Adipose tissue (tissue), 3 donors: Measurements from ENCODE around the gene ARID1B. TPM values are rescaled to one million over a fixed set of nuclear protein-coding genes. Genes with fewer than 3 reads are reported as not detected.

Source experiments
- H3K27ac ChIP-seq: one replicate; pipeline ENCODE4 v1.5.1; 2013; ENCODE audit warnings: low read depth, low read length
- WGBS, 3 donors: extraction: QIAGEN DNeasy Blood & Tissue Kit; methylation state at CpG; one replicate each; pipeline ENCODE4 v1.1.7; 2013; 5-methylcytosine and 5-hydroxymethylcytosine counted together
- polyA plus RNA-seq, 3 donors: library from polyadenylated mRNA; stranded (reverse); fragments of 200-250 nt; gene quantifications; one replicate each; pipeline ENCODE4 v1.2.3, GENCODE V29; 2013
- donor health status: healthy with polysubstance abuse.
- donor health status: Bipolar disorder and iron deficiency.
- donor health status: healthy.

The ARID1B gene
- polyA plus RNA-seq, 3 donors: 14.0 to 29.2 (median 21.9) TPM

DNA sequence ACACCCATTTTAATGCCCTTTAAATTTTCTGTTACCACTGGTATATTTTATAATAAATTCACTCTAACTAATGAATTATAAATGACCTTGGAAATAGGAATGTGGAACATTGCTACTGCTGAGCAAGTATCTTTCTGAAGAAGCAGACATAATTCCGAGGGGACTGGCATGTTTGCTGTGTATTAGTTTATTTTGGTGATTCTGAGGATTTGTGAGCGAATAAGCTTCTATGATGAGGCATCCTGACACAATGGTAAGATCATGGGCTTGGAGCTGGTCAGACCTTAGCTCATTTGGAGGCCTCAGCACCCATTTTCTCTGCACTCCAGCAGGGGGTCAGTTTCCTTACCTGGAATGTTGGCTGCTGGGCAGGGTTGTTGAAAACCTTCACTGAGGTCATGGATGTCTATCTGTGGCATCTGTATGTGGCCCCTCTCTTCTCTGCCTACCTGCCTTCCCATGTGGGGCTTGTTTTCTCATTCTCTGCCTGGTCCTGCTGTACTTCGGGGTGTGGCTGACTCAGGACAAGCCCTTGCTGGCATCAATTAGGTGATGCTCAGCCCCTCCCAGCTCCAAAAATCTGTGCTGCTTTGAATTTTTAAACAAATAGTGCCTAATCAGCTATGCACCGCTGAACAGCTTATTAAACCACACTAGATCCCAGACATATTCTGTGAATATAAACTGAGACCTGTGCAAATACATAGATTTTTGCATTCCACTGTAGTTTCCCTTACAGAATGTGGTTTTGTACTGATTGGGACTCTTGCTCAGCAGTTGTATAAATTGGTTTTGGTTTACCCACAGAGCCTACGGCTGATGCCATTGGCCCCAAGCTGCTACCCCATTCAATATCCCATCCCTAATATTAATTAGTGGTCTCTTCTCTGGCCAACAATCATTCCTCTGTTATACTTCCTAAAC is 10.7 kb downstream of the ARID1B start:
- 71 to 86% (median 85%) methylated on average over 5 of the region's 5 CpGs for WGBS, 3 donors
- H3K27ac ChIP-seq: no peak overlapping the region

DNA sequence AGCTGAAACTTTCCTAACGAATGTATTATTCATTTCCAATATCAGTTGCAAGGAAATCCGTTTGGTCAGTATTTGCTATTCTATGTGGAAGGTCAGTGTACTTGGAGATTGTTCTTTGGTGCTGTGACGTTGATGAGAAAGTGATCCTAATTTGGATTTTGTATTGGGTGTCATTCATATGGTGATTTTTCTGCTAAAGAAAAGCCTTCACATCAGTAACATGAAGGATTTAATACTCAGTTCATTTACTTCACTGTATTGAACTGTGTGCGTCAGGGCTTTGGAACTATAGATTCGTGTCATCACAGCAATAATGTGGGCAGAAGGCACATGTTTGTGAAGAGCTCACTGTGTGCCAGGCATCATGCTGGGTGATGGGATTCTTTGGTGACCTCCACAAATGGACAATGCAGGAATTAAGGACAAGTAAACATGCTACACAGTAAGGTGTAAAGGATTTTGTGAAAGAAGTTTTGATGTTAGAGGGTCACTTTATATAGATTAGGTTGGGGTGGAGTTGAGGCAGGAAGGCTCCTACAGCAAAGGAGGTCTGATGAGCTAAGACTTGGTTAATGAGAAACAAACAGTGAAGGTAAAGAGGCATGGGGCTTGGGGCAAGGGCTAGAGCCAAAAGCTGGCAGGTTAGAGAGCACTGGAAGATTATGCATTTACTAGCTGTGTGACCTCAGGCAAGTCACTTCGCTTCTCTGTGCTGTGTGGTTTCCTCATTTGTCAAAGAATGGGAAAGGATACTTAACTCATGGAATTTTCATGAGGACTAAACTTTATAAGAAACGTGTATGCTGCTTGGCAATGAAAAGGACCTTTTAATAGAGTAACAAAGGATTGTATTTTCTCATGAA is 12.1 kb downstream of the ARID1B start:
- no peak overlapping the region for H3K27ac ChIP-seq
- WGBS, 3 donors: 62 to 79% (median 75%) methylated on average over 7 of the region's 7 CpGs

DNA sequence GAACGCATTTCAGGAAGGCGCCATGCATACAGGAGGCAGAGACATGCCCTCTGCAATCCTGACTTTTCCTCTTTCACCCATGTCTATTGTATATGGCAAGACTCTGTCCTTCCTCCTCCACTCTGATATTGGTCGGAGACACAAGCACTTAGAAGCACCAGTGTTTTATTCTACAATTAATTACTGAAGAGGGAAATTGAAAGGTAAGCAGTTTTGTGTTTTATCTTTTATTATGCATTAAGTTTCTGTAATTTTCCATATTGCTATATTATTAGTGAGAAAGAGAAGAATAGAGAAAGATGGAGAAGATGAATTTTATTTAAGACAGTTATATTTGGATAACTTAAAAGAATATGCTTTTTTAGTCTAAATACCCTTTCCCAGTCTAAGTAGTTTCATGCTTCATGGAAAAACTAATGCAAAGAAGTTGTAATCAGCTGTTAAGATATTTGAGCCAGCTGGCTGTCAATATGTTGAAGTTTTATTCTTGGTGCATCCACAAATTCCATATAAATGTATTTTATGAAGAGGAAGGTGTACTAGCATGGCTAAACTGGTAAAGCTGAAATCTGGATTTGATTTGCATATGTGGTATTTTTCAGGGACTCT is 13.6 kb downstream of the ARID1B start:
- no peak overlapping the region for H3K27ac ChIP-seq
- 59 to 86% (median 74%) methylated on average over 3 of the region's 3 CpGs for WGBS, 3 donors

DNA sequence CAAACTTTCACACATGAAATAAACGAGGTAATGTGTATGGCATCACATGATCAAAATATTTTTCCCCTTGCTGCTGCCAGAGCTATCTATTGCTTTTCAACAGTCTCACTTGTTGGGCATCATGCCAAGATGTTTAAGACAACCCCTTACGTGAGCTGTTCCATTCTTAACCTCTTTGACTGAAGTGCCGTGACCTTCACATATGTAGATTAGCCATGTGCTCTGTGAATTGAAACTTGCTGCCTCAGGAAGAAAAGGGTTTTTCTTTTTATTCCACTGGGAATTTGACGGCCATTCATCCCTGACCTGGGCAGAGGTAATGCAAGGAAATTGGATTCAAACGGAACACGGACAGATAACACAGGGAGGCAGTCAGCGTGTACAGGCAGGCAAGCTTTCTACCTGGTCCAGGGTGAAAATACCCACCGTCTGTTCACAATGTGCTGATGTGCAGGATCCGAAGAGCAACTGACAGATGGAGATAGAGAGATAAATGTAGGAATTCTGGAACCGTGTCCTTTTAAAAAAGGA is 14.2 kb downstream of the ARID1B start:
- WGBS, 3 donors: 8 to 40% (median 40%) methylated on average over 10 of the region's 10 CpGs

DNA sequence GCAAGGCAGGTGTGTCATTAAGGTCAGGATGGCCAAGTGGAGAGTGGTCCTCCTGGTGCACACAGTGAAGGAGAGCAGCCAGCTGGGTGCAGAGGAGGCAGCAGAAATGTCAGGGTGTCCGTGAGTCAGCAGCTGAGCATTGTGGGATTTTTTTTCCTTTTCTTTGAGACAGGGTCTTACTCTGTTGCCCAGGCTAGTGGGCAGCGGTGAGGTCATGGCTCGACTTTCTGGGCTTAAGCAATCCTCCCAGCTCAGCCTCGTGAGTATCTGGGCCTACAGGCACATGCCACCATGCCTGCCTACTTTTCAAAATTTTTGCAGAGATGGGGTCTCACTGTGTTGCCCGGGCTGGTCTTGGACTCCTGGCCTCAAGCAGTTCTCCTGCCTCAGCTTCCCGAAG is 16.0 kb downstream of the ARID1B start:
- no peak overlapping the region for H3K27ac ChIP-seq
- 84 to 95% (median 86%) methylated on average over 6 of the region's 6 CpGs for WGBS, 3 donors

More for the DNA sequence above, 14.2 kb downstream of the ARID1B start:
- no peak overlapping the region for H3K27ac ChIP-seq

DNA sequence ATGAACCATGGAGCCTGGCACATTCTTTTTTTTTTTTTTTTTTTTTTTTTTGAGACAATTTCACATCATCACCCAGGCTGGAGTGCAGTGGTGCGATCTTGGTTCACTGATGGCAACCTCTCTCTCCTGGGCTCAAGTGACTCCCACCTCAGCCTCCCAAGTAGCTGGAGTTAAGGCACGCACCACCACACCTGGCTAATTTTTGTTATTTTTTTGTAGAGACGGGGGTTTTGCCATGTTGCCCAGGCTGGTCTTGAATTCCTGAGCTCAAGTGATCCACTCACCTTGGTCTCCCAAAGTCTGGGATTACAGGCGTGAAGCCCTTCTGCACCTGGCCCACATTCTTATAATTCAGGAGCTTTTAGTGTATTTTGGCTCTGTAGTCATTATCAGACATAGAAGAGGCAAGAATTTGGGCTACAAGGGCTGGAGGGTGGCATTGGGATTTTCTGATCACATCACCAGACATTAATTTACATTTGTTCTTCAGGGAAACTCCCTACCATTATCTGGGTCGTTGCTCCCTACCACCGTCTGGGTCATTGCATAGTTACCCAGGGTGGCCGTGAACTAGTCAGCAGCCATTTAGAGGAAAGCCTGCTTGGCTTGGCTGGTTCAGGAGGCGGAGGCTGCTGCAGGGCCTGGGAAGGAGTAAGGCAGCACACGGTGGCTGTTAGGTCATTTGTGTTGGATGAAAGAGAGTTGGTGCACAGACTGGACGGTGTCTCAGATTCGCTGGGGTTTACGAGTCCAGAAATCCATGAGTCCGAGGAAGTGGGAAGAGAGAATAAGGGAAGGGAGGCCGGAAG is 17.6 kb downstream of the ARID1B start:
- no peak overlapping the region for H3K27ac ChIP-seq
- 68 to 74% (median 69%) methylated on average over 14 of the region's 14 CpGs for WGBS, 3 donors

DNA sequence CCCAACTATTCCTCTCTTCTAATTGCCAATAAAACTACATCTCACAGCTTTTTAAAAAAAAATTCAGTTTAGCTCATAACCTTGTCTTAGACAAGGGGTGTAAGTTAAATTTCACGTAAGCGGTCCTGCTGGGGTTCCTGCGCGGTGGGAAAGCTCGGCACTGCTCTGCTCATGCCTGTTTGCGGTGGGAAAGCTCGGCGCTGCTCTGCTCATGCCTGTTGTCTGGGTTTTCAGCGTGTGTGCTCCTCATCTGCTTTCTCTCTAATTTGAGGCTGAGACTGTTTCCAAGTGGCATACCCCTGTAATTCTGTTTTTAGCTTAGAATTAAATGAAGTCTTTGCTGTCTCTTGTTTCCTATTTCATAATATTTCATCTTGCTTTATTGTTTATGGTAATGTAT is 18.6 kb downstream of the ARID1B start:
- H3K27ac ChIP-seq: no peak overlapping the region
- 67 to 89% (median 79%) methylated on average over 9 of the region's 9 CpGs for WGBS, 3 donors

DNA sequence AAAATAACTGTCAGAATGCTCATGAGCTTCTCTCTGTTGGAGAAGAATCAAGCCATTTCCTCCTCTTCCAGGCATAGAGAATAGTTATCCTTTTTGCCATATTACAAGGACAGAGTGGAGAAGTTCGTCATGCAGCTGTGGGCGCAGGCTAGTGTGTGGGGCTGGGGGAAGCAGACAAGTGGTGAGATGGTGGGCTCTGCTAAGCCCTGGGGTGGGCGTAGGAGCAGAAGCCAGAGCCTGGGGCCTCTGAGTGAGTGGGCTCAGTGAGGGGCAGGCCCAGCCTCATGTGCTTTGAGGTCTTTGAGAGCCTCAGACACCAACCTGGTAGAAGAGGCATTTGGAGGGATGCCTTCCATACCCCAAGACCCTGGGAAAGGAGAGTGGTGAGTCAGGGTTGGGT is 19.4 kb downstream of the ARID1B start:
- no peak overlapping the region for H3K27ac ChIP-seq
- WGBS, 3 donors: 86 to 94% (median 89%) methylated on average over 3 of the region's 3 CpGs

DNA sequence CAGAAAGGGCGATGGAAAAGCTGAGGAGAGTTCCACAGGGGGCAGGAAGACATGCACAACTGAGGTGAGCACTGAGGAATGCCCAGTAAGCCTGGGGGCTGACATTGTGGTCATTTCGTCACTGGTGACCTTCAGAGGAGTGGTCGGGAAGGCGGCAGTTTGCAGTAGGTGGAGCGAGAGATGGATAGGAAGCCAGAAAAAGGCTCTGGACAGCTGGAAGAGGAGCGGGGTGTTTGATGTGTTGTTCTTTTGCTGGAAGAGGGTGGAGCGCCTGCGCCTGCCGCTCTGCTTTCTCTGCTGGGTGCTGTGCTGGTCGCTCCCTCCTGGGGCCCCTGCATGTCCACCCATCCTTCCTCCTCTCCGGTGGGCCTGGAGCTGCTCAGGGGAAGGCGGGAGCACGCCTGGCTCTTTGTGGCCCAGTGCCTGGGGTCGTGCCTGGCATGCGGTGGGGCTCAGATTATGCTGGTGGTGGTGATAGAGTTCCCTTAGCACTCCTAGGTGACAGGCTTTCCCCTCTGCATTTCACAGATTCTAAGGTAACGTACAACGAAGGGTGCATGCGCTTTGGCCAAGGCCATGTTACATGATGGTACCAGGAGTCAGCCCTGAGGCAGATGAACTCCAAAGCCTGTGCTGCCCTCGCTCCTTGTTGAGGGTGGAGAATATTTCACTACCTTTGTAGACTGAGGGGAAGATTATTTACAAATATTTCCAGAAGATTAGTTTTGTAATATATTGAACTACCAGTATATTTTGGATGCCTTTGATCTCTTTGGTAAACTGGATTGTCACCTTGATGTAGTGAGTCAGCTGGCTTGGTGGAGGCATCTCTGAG is 20.9 kb downstream of the ARID1B start:
- 88 to 96% (median 94%) methylated on average over 18 to 19 of the region's 19 CpGs for WGBS, 3 donors
- no peak overlapping the region for H3K27ac ChIP-seq

DNA sequence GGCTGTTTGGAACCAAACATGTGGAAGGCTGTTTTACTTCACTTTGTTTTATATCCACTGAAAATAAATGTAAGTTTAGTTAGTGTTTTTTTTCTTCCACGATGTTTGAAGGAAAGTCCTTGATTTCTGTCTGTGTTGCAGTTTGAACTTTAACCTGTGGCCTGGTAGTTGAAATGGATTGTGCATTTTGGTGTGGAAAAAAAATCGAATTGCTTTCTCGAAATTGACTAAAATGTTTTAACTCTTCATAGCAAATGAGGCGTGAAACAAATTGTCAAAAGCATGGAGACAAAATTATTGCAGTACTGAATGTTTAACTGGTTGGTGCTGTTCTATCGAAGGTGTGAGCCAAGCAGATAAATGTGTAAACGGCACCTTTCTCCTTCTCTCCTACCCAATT is 24.5 kb downstream of the ARID1B start:
- WGBS, 3 donors: 30 to 67% (median 63%) methylated on average over 6 of the region's 6 CpGs
- H3K27ac ChIP-seq: no peak overlapping the region

DNA sequence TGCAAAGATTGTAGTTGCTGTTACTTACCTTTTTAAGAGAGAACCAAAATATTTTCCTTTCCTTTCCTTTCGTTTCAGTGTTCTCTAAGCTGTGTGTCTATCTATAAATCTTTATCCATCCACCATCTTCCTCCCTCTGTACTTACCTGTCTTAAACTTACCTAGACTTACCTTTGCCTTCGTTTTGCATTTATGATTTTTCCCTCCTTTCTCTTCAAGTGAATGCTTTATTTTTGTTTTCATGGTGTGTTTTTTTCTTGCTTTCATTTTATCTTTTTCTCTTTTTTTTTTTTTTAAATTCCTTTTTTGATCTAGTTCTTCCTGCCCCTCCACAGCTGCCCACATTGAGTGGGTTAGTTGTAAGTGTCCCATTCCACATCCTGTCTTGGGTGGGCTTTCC is 26.2 kb downstream of the ARID1B start:
- WGBS, 3 donors: 70 to 86% (median 74%) methylated on average over 2 of the region's 2 CpGs

DNA sequence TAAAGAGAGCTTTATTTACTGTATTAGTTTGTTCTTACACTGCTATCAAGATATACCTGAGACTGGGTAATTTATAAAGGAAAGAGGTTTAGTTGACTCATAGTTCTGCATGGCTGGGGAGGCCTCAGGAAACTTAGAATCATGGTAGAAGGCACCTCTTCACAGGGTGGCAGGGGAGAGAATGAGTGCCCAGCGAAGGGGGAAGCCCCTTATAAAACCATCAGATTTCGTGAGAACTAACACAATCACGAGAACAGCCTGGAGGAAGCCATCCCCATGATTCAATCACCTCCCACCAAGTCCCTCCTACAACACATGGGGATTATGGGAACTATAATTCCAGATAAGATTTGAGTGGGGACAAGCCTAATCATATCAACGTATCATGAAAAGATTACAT is 27.2 kb downstream of the ARID1B start:
- 91 to 92% (median 91%) methylated on average over 4 of the region's 4 CpGs for WGBS, 3 donors
- no peak overlapping the region for H3K27ac ChIP-seq

More for the DNA sequence above, 26.2 kb downstream of the ARID1B start:
- H3K27ac ChIP-seq: no peak overlapping the region

DNA sequence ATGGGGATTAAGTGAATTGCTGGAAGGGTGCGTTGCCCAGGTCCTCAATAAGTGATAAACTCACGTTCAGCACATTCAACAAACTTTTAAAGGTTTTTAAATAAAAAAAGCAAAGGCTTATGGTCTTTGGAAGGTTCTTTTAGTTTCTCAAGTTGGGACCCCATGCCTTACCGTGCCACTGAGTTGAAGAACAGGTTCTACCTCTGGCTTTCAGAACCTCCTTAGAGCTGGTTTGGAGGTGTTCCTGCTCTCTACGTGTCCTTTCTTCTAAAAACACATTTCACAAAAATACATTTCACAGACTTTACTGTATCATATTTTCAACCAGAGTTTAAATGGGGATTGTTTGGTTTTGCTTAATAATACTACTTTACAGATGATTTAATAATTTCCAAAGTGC is 29.0 kb downstream of the ARID1B start:
- WGBS, 3 donors: 73 to 94% (median 89%) methylated on average over 4 of the region's 4 CpGs
- H3K27ac ChIP-seq: no peak overlapping the region

DNA sequence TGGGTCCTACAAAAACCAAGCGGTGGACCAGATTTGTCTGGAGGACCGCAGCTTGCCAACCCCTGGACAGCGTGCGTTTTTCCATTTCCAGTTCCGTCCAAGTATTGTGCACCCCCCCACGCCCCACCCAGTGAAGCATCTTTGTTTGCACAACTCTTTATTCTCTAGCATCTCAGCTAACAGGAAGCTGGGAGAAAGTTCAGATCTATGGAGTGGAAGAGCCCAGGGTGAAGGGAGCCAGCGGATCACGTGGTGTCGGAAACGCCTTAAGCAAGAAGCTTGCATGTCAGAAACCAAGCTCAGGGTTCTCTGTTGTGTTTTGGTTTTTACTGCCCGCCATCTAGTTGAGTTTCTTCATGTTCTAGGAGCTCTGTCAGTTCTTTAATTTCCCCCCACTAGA is 29.9 kb downstream of the ARID1B start:
- 64 to 86% (median 64%) methylated on average over 11 of the region's 11 CpGs for WGBS, 3 donors
- no peak overlapping the region for H3K27ac ChIP-seq

DNA sequence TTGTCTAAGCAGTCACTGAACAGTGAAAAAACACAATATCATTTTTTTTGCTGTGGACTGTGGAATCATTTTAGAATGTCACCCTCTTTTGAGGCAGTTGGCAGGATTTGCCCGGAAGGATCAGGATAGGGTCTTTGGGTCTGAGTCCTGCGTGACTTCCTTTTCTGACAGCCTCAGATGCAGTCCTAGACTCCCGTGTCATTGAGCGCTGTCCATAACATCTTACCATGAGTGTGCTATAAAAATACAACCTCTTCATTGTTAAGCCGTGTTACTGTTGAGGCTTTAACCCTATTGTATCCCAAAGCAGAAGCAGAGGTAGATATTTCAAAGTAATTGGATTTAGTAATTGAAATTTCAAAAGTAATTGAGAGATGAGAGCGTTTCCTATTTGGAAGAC is 30.6 kb downstream of the ARID1B start:
- H3K27ac ChIP-seq: no peak overlapping the region
- WGBS, 3 donors: 54 to 66% (median 55%) methylated on average over 6 of the region's 6 CpGs

DNA sequence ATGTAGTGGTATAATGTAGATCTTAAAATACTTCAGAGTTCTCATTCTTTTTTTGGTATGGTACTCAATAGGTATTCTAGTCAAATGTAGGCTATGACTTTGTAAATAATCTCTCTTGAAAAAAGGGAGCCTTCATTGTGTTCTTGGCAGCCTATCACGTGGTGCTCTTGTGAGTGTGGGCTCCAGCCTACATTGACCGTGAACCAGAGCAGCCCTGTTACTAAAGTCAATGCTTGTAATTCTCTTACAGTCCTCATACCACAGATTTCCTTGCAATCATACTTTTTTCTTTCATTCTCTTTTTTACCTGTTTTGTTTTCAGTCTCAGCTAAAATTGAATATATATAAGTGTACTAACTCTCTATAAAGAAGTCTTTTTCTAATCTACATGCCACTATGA is 31.1 kb downstream of the ARID1B start:
- H3K27ac ChIP-seq: no peak overlapping the region
- 6 to 30% (median 27%) methylated on average over 2 of the region's 2 CpGs for WGBS, 3 donors

DNA sequence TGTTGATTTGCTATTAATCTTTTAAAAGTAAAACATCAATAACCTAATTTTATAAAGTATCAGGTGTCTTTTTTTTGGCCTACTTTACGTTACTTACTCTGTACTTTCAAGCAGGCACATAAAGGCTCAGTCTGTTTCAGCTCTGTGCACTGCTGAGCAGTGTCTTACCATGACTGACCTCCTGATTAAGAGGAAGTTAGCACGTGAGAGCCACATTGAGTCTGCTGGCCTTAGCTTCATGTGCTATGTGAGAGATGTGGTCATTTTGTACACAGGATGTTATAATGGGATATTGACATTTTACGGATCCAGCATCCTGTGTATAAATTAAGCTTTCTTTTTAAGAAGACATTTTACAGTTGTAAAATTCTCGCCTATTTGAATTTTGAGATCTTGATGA is 31.9 kb downstream of the ARID1B start:
- WGBS, 3 donors: 34 to 54% (median 48%) methylated on average over 4 of the region's 4 CpGs
- H3K27ac ChIP-seq: no peak overlapping the region
